Thoracic aorta (tissue), 2 donors: ENCODE data around the gene CD63. TPM values are rescaled to one million over a fixed set of nuclear protein-coding genes. Genes with fewer than 3 reads are reported as not detected.

Experiments used
- ATAC-seq: fragments of 150-250 bp; one replicate; pipeline ENCODE4 v1.8.0; 2017; ENCODE audit warnings: low read depth; ENCODE audit not compliant: insufficient number of reproducible peaks, low FRiP score
- DNase-seq: peaks from one replicate; pipeline ENCODE4 v3.0.0-alpha.2; 2020; ENCODE audit warnings: low spot score
- H3K27ac ChIP-seq, 2 donors: fragments of 200-600 bp; sonication (generic); 1 replicate in 1 of 2; 2 replicates in 1 of 2; pipeline ENCODE4 v1.5.1; 2016; ENCODE audit warnings: mild to moderate bottlenecking in 2 of 2, moderate library complexity in 2 of 2
- H3K27me3 ChIP-seq: fragments of 200-600 bp; sonication (generic); replicated peaks from 2 replicates; pipeline ENCODE4 v1.6.0; 2016; ENCODE audit warnings: mild to moderate bottlenecking; ENCODE audit not compliant: insufficient read depth
- H3K36me3 ChIP-seq: fragments of 200-600 bp; sonication (generic); one replicate; pipeline ENCODE4 v1.5.1; 2016
- H3K4me1 ChIP-seq, 2 donors: fragments of 200-600 bp; sonication (generic); 1 replicate in 1 of 2; 2 replicates in 1 of 2; pipeline versions ENCODE4 v1.5.1 to v1.6.0; 2016; ENCODE audit warnings: low read depth in 2 of 2, mild to moderate bottlenecking in 1 of 2; ENCODE audit not compliant: control insufficient read depth in 1 of 2
- H3K4me3 ChIP-seq: fragments of 200-600 bp; sonication (generic); 2 replicates; pipeline ENCODE4 v1.5.1; 2016; ENCODE audit warnings: mild to moderate bottlenecking
- H3K9me3 ChIP-seq: fragments of 200-600 bp; sonication (generic); 2 replicates; pipeline ENCODE4 v1.5.1; 2016
- CTCF ChIP-seq: fragments of 200-600 bp; sonication (generic); IDR thresholded peaks from one replicate; pipeline ENCODE4 v1.5.1; 2019; ENCODE audit warnings: antibody characterized with exemption
- total RNA-seq, 2 donors: library from RNA; depleted of rRNA; stranded (reverse); fragments of >200 nt; gene quantifications; one replicate each; pipeline versions ENCODE4 v1.1.0 to v1.2.3, GENCODE V29; 2016

The CD63 gene
- total RNA-seq, 2 donors from 2014 or later = 615 to 776 TPM

DNA sequence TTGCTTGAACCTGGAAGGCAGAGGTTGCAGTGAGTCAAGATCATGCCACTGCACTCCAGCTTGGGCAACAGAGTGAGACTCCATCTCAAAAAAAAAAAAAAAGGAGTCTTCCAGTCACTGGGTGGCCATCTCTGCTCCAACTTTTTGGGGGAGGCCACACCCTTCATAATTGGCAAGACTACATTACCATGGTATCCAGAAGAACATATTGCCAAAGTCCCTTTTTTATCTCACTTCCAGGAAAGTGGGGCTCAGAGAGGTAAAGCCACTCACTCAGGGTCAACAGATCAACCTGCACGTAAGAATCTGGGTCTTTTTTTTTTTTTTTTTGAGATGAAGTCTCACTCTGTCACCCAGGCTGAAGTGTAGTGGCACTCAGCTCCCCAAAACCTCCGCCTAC, 5.0 kb upstream of the CD63 start:
- no peak overlapping the region for H3K27ac ChIP-seq
- H3K4me3 ChIP-seq = no peak overlapping the region
- no peaks in the 10 kb centered on the region for H3K9me3 ChIP-seq
- H3K36me3 ChIP-seq = no peaks in the 10 kb centered on the region
- TF ChIP-seq CTCF = no peak
- H3K27me3 ChIP-seq = no peaks in the 10 kb centered on the region
- peaks cover 14 to 26% of the 10 kb centered on the region in 2 donors for H3K4me1 ChIP-seq
- DNase-seq (no peak), ATAC-seq (no peak)

- no peaks in the 10 kb centered on the region for H3K27me3 ChIP-seq
- no peak overlapping the region for H3K27ac ChIP-seq
- TF ChIP-seq CTCF = no peak
- no peak for ATAC-seq
- no peak overlapping the region for H3K4me3 ChIP-seq
- H3K4me1 ChIP-seq = peaks cover 13 to 25% of the 10 kb centered on the region in 2 donors
- DNase-seq = no peak
- no peaks in the 10 kb centered on the region for H3K36me3 ChIP-seq
- no peaks in the 10 kb centered on the region for H3K9me3 ChIP-seq
These were observed 4.3 kb upstream of the CD63 start for GRCh38 chr12:55733021-55733555.

- Histone ChIP-seq H3K27me3 (no peaks in the 10 kb centered on the region), H3K27ac (no peak overlapping the region), H3K4me1 (peaks cover 13 to 23% of the 10 kb centered on the region in 2 donors), H3K9me3 (no peaks in the 10 kb centered on the region), H3K36me3 (no peaks in the 10 kb centered on the region), H3K4me3 (no peak overlapping the region)
- no peak for ATAC-seq
- DNase-seq = no peak
- no peak for TF ChIP-seq CTCF
These were observed 3.5 kb upstream of the CD63 start for GRCh38 chr12:55732288-55732687.

DNA sequence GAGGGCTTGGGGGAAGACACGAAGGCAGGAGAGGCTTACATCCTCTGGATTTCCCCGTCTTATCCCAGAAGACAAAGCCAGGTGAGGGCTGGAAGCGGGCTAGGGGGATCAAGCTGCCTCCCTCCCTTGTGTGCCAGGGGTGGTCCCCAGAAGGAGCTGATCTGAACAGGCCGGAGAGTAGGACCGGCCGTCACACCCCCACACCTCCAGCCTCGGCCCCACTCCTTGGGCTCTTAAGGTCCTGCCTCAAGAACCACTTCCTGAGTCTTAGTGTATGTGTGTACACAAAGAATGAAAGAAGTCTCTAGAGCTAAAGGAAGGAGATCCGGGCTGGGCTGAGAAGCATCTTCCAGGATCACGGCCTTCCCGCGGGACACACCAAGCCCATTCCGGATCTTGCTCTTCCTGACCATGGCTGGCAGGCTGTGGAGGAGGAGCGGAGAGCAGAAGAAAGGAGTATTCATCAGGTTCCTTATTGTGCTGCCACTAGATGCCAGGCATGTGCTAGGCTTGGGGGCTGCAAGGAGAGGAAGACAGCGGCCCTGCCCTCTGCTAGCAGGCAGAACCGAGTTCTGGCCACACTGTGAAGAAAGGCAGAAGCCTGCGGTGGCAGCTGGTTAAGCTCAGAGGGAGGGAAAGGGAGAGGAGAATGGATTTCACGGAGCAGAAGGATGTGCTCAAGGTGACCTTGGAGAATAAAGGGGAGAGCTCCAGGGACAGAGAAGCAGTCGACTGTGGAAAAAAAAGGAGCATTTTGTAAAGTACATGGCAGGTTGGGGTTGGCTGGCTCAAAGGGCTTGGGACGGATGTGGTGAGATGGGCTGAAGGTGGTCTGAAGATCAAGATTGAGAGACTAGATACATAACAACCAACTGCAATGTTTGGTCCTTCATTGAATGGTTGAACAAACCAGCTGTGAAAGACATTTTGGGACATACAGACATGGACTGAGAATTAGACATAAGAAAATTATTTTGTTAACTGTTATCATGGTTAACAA, 1.3 kb upstream of the CD63 start:
- H3K27me3 ChIP-seq = no peaks in the 10 kb centered on the region
- ATAC-seq = peak; percentile 9
- no peaks in the 10 kb centered on the region for H3K9me3 ChIP-seq
- H3K27ac ChIP-seq = peak overlapping the region; percentile 98 to 100
- H3K36me3 ChIP-seq = peaks cover 15% of the 10 kb centered on the region
- peaks cover 23 to 42% of the 10 kb centered on the region in 2 donors for H3K4me1 ChIP-seq
- H3K4me3 ChIP-seq = peak overlapping the region; percentile 95
- no peak for TF ChIP-seq CTCF
- no peak for DNase-seq

DNA sequence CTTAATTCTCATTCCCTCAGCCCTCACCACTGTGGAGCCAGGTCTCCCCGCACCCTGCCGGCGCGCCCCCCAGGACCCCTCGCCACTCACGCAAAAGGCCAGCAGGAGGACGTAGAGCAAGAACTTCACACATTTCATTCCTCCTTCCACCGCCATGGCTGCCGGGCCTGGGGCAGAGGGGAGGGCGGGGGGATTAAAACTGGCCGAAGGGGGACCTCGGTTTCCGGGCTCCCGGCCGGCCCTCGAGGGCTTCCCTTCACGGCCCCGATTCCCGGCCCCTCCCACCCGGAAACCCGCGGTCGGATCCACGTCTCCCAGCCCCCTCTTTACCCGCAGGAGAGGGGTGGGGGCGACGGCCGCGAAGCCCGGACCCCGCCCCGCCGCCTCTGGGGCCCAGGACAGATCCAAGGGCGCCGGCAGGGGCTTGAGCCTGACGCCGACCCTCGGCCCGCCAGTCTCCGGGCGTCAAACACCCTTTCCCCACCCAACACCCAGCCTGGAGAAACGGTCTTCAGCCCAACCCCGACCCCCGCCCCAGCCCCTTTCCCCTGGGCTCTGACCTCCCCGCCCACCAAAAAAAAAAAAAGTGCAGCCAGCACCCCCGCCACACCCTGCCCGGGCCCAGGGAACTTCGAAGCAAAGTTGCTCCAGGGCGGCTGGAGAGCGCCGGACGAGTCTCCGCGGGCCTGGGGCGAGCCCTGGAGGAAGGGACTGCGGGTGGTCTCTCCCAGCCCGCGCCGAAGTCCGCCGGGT, 447 bp downstream of the CD63 start:
- no peak for TF ChIP-seq CTCF
- ATAC-seq (no peak), DNase-seq (no peak)
- no peaks in the 10 kb centered on the region for H3K9me3 ChIP-seq
- peaks cover 23 to 60% of the 10 kb centered on the region in 2 donors for H3K4me1 ChIP-seq
- no peaks in the 10 kb centered on the region for H3K27me3 ChIP-seq
- H3K27ac ChIP-seq = peak overlapping the region; percentile 98 to 100
- peak overlapping the region; percentile 95 for H3K4me3 ChIP-seq
- peaks cover 21% of the 10 kb centered on the region for H3K36me3 ChIP-seq
